ENCODE results near the gene DAND5.
"Not testable (repeated sequence)": the region's sequence is repeated elsewhere in the genome, so short reads cannot be mapped to it uniquely, and the experiment has no call there.

The DAND5 gene

GRCh38 chr19:12974301-12975220 lies 5.2 kb downstream of the DAND5 start:
- no peak for TF ChIP-seq CTCF (conservative IDR thresholded peaks at IDR 0.05; ENCODE audit: low read length)
- no peak for DNase-seq (ENCODE audit: low read depth)

GRCh38 chr19:12975221-12975741 lies 5.9 kb downstream of the DAND5 start:
- no peak overlapping the region for H3K4me3 ChIP-seq (ENCODE audit: low read length)
- no peak for DNase-seq (ENCODE audit: low read depth)
- no peak for TF ChIP-seq CTCF (conservative IDR thresholded peaks at IDR 0.05; ENCODE audit: low read length)

More at GRCh38 chr19:12974301-12975220, 5.2 kb downstream of the DAND5 start:
- H3K4me3 ChIP-seq (ENCODE audit: low read length): no peak overlapping the region

GRCh38 chr19:12976109-12976508 lies 6.7 kb downstream of the DAND5 start:
- H3K4me3 ChIP-seq (ENCODE audit: low read length); DNase-seq (ENCODE audit: low read depth): not testable (repeated sequence)

- no peak for DNase-seq (ENCODE audit: low read depth)
- no peak for TF ChIP-seq CTCF (conservative IDR thresholded peaks at IDR 0.05; ENCODE audit: low read length)
- H3K4me3 ChIP-seq (ENCODE audit: low read length): no peak overlapping the region
These were observed 10.6 kb downstream of the DAND5 start for GRCh38 chr19:12979974-12980373.

GRCh38 chr19:12982648-12983047 lies 13.3 kb downstream of the DAND5 start:
- DNase-seq (ENCODE audit: low read depth): no peak
- no peak overlapping the region for H3K4me3 ChIP-seq (ENCODE audit: low read length)
- no peak for TF ChIP-seq CTCF (conservative IDR thresholded peaks at IDR 0.05; ENCODE audit: low read length)

GRCh38 chr19:12983091-12983490 lies 13.7 kb downstream of the DAND5 start:
- DNase-seq (ENCODE audit: low read depth): no peak
- peak overlapping the region; percentile 55 for H3K4me3 ChIP-seq (ENCODE audit: low read length)
- no peak for TF ChIP-seq CTCF (conservative IDR thresholded peaks at IDR 0.05; ENCODE audit: low read length)

GRCh38 chr19:12983542-12984142 lies 14.3 kb downstream of the DAND5 start:
- DNase-seq (ENCODE audit: low read depth): peak; percentile 72
- peak overlapping the region; percentile 55 for H3K4me3 ChIP-seq (ENCODE audit: low read length)
- TF ChIP-seq CTCF (conservative IDR thresholded peaks at IDR 0.05; ENCODE audit: low read length): peak; percentile 60

All from AG10803 (cell line).